Keratinocyte (primary cell): ENCODE results near the gene ADAT3. TPM values are rescaled to one million over a fixed set of nuclear protein-coding genes. Genes with fewer than 3 reads are reported as not detected.

ENCODE experiments used
- DNase-seq: peaks from one replicate; pipeline ENCODE4 v3.0.0-alpha.2; 2011; ENCODE audit warnings: low read depth, missing footprints, low spot score
- FAIRE-seq: peaks from 2 replicates; lab custom pipeline; 2011; peaks lifted over from hg19 to GRCh38; lab: Jason Lieb, UNC
- H2AFZ ChIP-seq: 2 replicates; pipeline ENCODE4 v1.6.0; 2012; ENCODE audit warnings: low read length, control low read depth, inconsistent platforms; ENCODE audit not compliant: control insufficient read depth
- H3K27ac ChIP-seq: 2 replicates; pipeline ENCODE4 v1.5.1; 2011; ENCODE audit warnings: low read length; ENCODE audit not compliant: control insufficient read depth, insufficient read depth
- H3K27me3 ChIP-seq: 3 replicates; pipeline ENCODE4 v1.6.0; 2011; ENCODE audit warnings: low read length; ENCODE audit not compliant: control insufficient read depth, insufficient read depth; ENCODE audit errors: extremely low read depth
- H3K36me3 ChIP-seq, 2 experiments: 2 replicates in 1 of 2; 3 replicates in 1 of 2; pipeline ENCODE4 v1.5.1; 2011; ENCODE audit warnings: low read length in 2 of 2, mild to moderate bottlenecking in 1 of 2; ENCODE audit not compliant: control insufficient read depth in 2 of 2, insufficient read depth in 2 of 2; ENCODE audit errors: extremely low read depth in 1 of 2
- H3K4me1 ChIP-seq: 3 replicates; pipeline ENCODE4 v1.5.1; 2011; ENCODE audit warnings: low read length; ENCODE audit not compliant: control insufficient read depth, insufficient read depth; ENCODE audit errors: extremely low read depth
- H3K4me2 ChIP-seq: 3 replicates; pipeline ENCODE4 v1.6.0; 2011; ENCODE audit warnings: low read depth, low read length; ENCODE audit not compliant: control insufficient read depth, insufficient read depth; ENCODE audit errors: extremely low read depth
- H3K4me3 ChIP-seq, 3 experiments: fragments of 200-600 bp in 1 of 3; sonication (generic) in 1 of 3; 2 replicates in 2 of 3; 3 replicates in 1 of 3; pipeline ENCODE4 v1.5.1; 2011 to 2016; ENCODE audit warnings: low read length in 3 of 3, mild to moderate bottlenecking in 3 of 3, control low read depth in 2 of 3, inconsistent platforms in 1 of 3, low read depth in 1 of 3, mixed read lengths in 1 of 3, mixed run types in 1 of 3, moderate library complexity in 1 of 3; ENCODE audit not compliant: control insufficient read depth in 2 of 3, insufficient read depth in 2 of 3; ENCODE audit errors: extremely low read depth in 1 of 3
- H3K79me2 ChIP-seq: 2 replicates; pipeline ENCODE4 v1.6.0; 2012; ENCODE audit warnings: low read length; ENCODE audit not compliant: control insufficient read depth, insufficient read depth
- H3K9ac ChIP-seq: 3 replicates; pipeline ENCODE4 v1.6.0; 2011; ENCODE audit warnings: low read length; ENCODE audit not compliant: control insufficient read depth, insufficient read depth; ENCODE audit errors: extremely low read depth
- H3K9me1 ChIP-seq: 3 replicates; pipeline ENCODE4 v1.6.0; 2011; ENCODE audit warnings: low read length; ENCODE audit not compliant: control insufficient read depth, insufficient read depth; ENCODE audit errors: extremely low read depth
- H3K9me3 ChIP-seq: 2 replicates; pipeline ENCODE4 v1.5.1; 2012; ENCODE audit warnings: low read depth, low read length; ENCODE audit not compliant: control insufficient read depth
- H4K20me1 ChIP-seq: 3 replicates; pipeline ENCODE4 v1.6.0; 2011; ENCODE audit warnings: low read length; ENCODE audit not compliant: control insufficient read depth, insufficient read depth; ENCODE audit errors: extremely low read depth
- EZH2 ChIP-seq: IDR thresholded peaks from one replicate; pipeline ENCODE4 v1.6.1; 2012; ENCODE audit warnings: inconsistent platforms, mild to moderate bottlenecking, low read length, moderate library complexity
- dilution Hi-C: fragments of 300-500 bp; cut with MboI; formaldehyde crosslinking; loops from one replicate; pipeline ENCODE4 v1.7.0; 2020; ENCODE audit warnings: low sequenced_read_pairs; ENCODE audit not compliant: extremely low pct_ligation_motif_present
- polyA plus RNA-seq, 5 experiments: library from polyadenylated mRNA; depleted of rRNA in 3 of 5; stranded (reverse) in 3 of 5; stranded (forward) in 1 of 5; unstranded in 1 of 5; fragments of >200 nt; gene quantifications; 1 replicate in 1 of 5; 2 replicates in 3 of 5; 3 replicates in 1 of 5; pipeline versions ENCODE4 v1.2.1 to v1.2.3, GENCODE V29; 2011 to 2012; ENCODE audit warnings: missing spikeins in 2 of 5, low read depth in 1 of 5, low replicate concordance in 1 of 5
- TF ChIP-seq, protein P1 (sequence below), 3 experiments: IDR thresholded peaks in 1 of 3; conservative IDR thresholded peaks in 1 of 3; optimal IDR thresholded peaks in 1 of 3; 2 replicates in 2 of 3; 3 replicates in 1 of 3; pipeline versions ENCODE3 to v1.5.1; 2011; ENCODE audit warnings: low read length in 3 of 3, mild to moderate bottlenecking in 3 of 3, moderate library complexity in 2 of 3, control low read depth in 1 of 3, inconsistent platforms in 1 of 3; ENCODE audit not compliant: insufficient read depth in 2 of 3; ENCODE audit errors: extremely low read depth in 1 of 3

Gene ADAT3
- polyA plus RNA-seq, 1 donor (not counting 4 experiments of a cell fraction or from before 2014, with no cell fraction given): 0.55 TPM

DNA sequence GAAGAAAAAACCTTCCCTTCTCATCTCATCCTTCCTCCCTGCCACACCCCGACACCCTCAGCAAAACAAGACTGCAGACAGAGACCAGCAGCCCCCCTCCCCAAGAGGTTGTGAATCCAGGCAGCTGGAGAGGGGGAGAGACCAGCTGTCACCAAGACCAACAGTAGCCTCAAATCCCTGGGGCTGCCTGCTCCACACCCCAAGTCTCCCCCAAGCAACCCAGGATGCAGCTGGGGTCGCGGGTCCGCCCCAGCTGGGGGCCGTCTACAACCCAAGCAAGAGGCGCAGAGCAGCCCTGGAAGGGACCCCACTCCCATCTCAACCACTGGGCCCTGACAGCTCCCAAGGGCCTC, 48.9 kb upstream of the ADAT3 start:
- DNase-seq (no peak), FAIRE-seq (no peak)
- Histone ChIP-seq H3K27me3 (no peaks in the 10 kb centered on the region), H3K4me3 (peak overlapping the region; percentile 33 to 68 (median 59)), H3K79me2 (peaks cover 84% of the 10 kb centered on the region), H3K4me1 (peaks cover 70% of the 10 kb centered on the region), H3K27ac (peak overlapping the region; percentile 71), H3K9me1 (no peaks in the 10 kb centered on the region), H4K20me1 (peaks cover 16% of the 10 kb centered on the region), H3K9ac (peak overlapping the region; percentile 69), H2AFZ (no peak overlapping the region), H3K36me3 (peaks cover 0 to 1% of the 10 kb centered on the region in 2 experiments), H3K9me3 (no peaks in the 10 kb centered on the region), H3K4me2 (peak overlapping the region; percentile 96)
- dilution Hi-C loops: no loop called here
- no peak for TF ChIP-seq EZH2
- TF ChIP-seq, protein P1, sequence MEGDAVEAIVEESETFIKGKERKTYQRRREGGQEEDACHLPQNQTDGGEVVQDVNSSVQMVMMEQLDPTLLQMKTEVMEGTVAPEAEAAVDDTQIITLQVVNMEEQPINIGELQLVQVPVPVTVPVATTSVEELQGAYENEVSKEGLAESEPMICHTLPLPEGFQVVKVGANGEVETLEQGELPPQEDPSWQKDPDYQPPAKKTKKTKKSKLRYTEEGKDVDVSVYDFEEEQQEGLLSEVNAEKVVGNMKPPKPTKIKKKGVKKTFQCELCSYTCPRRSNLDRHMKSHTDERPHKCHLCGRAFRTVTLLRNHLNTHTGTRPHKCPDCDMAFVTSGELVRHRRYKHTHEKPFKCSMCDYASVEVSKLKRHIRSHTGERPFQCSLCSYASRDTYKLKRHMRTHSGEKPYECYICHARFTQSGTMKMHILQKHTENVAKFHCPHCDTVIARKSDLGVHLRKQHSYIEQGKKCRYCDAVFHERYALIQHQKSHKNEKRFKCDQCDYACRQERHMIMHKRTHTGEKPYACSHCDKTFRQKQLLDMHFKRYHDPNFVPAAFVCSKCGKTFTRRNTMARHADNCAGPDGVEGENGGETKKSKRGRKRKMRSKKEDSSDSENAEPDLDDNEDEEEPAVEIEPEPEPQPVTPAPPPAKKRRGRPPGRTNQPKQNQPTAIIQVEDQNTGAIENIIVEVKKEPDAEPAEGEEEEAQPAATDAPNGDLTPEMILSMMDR (optimal IDR thresholded peaks at IDR 0.05 in 1 of 3, IDR thresholded peaks at IDR 0.05 in 1 of 3, conservative IDR thresholded peaks at IDR 0.05 in 1 of 3; ENCODE audit: extremely low read depth in 1 of 3, insufficient read depth in 2 of 3, low read length in 3 of 3): no peak

DNA sequence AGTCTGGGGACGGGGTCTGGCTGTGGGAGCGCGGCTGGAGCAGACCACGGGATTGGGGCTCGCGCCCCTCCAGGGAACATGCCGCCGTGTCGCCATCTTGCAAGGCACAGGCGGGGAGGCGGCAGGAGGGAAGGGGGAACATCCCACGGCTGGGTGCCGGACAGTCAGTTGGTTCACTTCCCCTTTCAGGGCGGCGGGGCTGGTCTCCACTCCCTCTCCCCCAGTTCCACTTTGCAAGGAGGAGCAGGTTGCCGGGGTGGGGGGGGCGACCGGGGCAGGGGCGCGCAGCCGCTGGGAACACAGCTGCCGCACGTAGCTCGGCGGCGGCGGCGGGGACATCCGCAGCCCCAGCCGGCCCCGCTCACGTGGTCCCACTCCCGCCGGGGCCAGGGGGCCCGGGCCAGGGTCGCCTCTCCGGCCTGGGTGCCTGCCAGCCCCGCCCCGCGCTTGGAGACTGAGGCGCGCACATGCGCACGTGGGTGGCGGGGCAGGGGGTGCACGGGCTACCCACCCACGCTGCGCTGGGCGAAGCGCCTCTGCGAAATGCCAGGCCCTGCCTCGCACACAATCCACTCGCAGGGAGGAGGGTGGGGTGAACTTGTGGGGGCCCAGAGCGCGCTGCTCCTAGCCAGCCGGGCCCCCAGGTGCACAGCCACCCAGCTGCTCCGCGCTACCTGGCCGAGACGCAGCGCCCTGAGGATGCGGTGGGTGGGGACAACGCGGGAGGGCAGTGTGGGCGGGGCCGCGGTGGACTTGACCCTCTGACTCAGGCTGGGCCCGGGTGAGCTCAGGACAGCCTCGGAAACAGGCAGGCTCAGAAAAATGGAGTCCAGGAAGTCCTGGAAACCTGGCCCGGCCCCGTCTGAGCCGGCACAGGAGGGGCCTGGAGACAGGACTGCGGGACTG, 48.2 kb upstream of the ADAT3 start:
- DNase-seq (no peak), FAIRE-seq (peak; percentile 82)
- H3K4me2 ChIP-seq: peak overlapping the region; percentile 96
- peak overlapping the region; percentile 71 for H3K27ac ChIP-seq
- H3K36me3 ChIP-seq: no peaks in the 10 kb centered on the region
- TF ChIP-seq, protein P1 (optimal IDR thresholded peaks at IDR 0.05 in 1 of 3, IDR thresholded peaks at IDR 0.05 in 1 of 3, conservative IDR thresholded peaks at IDR 0.05 in 1 of 3; ENCODE audit: extremely low read depth in 1 of 3, insufficient read depth in 2 of 3, low read length in 3 of 3): no peak
- TF ChIP-seq EZH2: no peak
- H3K9me1 ChIP-seq: no peaks in the 10 kb centered on the region
- dilution Hi-C loops: no loop called here
- H3K9ac ChIP-seq: peak overlapping the region; percentile 69
- peak overlapping the region; percentile 33 to 68 (median 59) for H3K4me3 ChIP-seq
- H4K20me1 ChIP-seq: peaks cover 20% of the 10 kb centered on the region
- H3K79me2 ChIP-seq: peaks cover 90% of the 10 kb centered on the region
- peaks cover 75% of the 10 kb centered on the region for H3K4me1 ChIP-seq
- no peaks in the 10 kb centered on the region for H3K27me3 ChIP-seq
- H2AFZ ChIP-seq: no peak overlapping the region
- no peaks in the 10 kb centered on the region for H3K9me3 ChIP-seq
